Transverse colon (tissue), 4 donors: ENCODE results near the gene PTPRJ. TPM values are rescaled to one million over a fixed set of nuclear protein-coding genes. Genes with fewer than 3 reads are reported as not detected.

Experiments used
- DNase-seq: peaks from one replicate; pipeline ENCODE4 v3.0.0-alpha.2; 2019
- H3K27ac ChIP-seq, 4 donors: fragments of 200-600 bp; sonication (generic); 2 replicates each; pipeline ENCODE4 v1.5.1; 2016 to 2018; ENCODE audit warnings: inconsistent platforms in 4 of 4
- H3K27me3 ChIP-seq: fragments of 200-600 bp; sonication (generic); 2 replicates; pipeline ENCODE4 v1.5.1; 2017; ENCODE audit warnings: inconsistent platforms
- H3K36me3 ChIP-seq, 4 donors: fragments of 200-600 bp; sonication (generic); 2 replicates each; pipeline ENCODE4 v1.5.1; 2017 to 2019; ENCODE audit warnings: inconsistent platforms in 4 of 4
- H3K4me1 ChIP-seq, 4 donors: fragments of 200-600 bp; sonication (generic); 2 replicates each; pipeline ENCODE4 v1.5.1; 2017 to 2020; ENCODE audit warnings: inconsistent platforms in 4 of 4
- H3K4me3 ChIP-seq, 4 donors: fragments of 200-600 bp; sonication (generic); 1 replicate in 1 of 4; 2 replicates in 3 of 4; pipeline versions ENCODE4 v1.5.1 to v1.6.1; 2017 to 2019; ENCODE audit warnings: inconsistent platforms in 4 of 4
- H3K9me3 ChIP-seq, 2 donors: fragments of 200-600 bp; sonication (generic); 2 replicates each; pipeline ENCODE4 v1.5.1; 2017 to 2019; ENCODE audit warnings: inconsistent platforms in 2 of 2
- CTCF ChIP-seq, 5 experiments: fragments of 200-600 bp in 3 of 5; fragments of 450-650 bp in 2 of 5; sonication (generic) in 3 of 5; IDR thresholded peaks; 1 replicate in 2 of 5; 2 replicates in 3 of 5; pipeline ENCODE4 v1.5.1; 2016 to 2017; ENCODE audit warnings: antibody characterized with exemption in 5 of 5, inconsistent platforms in 3 of 5, mild to moderate bottlenecking in 2 of 5, moderate library complexity in 1 of 5
- EP300 ChIP-seq: sonication (generic); formaldehyde crosslinking; IDR thresholded peaks from one replicate; pipeline ENCODE4 v1.6.1; 2017; ENCODE audit warnings: antibody characterized with exemption, low read depth
- POLR2A ChIP-seq: fragments of 450-650 bp; IDR thresholded peaks from one replicate; pipeline ENCODE4 v1.6.1; 2016; ENCODE audit warnings: antibody characterized with exemption, mild to moderate bottlenecking, moderate library complexity
- POLR2AphosphoS5 ChIP-seq, 3 donors: sonication (generic); formaldehyde crosslinking; IDR thresholded peaks; one replicate each; pipeline ENCODE4 v1.6.1; 2016; ENCODE audit warnings: antibody characterized with exemption in 3 of 3
- WGBS, 2 donors: methylation state at CpG; one replicate each; pipeline ENCODE4 v1.1.5; 2018; ENCODE audit warnings: low coverage in 1 of 2; 5-methylcytosine and 5-hydroxymethylcytosine counted together
- in situ Hi-C, 4 donors: fragments of 200-750 bp; cut with MboI; loops; one replicate each; pipeline versions ENCODE4 v1.15.0 to v1.15.1; 2017; ENCODE audit warnings: low sequenced_read_pairs in 3 of 4, low pct_ligation_motif_present in 1 of 4, low pct_unique_long_range_greater_than_20kb in 1 of 4
- intact Hi-C: fragments of 100-400 bp; cut with DNase I; formaldehyde crosslinking; loops from one replicate; pipeline ENCODE4 v1.15.1; 2023; ENCODE audit warnings: low total_unique reads
- total RNA-seq, 4 donors: library from RNA; depleted of rRNA; stranded (reverse); fragments of >200 nt; gene quantifications; one replicate each; pipeline ENCODE4 v1.1.0, GENCODE V29; 2016

PTPRJ gene
- total RNA-seq, 4 donors from 2014 or later, result 25.3 to 40.8 (median 31.7) TPM

DNA sequence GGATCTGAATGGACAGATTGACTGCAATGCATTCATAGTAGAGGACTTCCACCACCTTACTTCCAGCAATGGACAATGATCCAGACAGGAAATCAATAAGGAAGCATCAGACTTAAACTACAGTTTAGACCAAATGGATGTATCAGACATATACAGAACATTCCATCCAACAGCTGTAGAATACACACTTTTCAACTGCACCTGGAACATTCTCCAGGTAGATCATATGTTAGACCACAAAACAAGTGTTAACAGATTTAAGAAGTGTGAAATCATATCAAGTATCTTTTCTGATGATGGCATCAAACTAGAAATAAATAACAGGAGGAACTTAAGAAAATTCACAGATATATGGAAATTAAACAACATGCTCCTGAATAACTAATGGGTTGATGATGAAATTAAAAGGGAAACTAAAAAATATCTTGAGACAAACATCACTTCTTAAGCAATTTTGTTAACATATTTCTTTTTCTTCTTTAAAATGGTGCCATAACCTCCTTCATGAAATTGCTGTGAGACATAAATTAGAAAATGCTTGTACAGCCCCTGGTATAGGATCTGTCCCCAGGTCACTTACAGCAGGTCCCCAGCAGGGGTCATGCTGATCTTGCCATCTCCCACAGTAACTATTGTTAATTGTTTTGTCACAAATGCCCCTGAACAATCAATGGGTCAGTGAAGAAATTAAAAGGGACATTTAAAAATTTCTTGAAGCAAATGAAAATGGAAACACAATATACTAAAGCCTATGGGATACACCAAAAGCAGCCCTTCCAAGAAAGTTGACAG lies 136.3 kb downstream of the PTPRJ start:
- TF ChIP-seq CTCF (IDR thresholded peaks at IDR 0.05) (peak; percentile 32 to 47 (median 39)), POLR2AphosphoS5 (IDR thresholded peaks at IDR 0.05) (no peak)
- DNase-seq, result no peak
- Histone ChIP-seq H3K27me3 (no peaks in the 10 kb centered on the region), H3K27ac (no peak overlapping the region), H3K9me3 (peaks cover 9 to 14% of the 10 kb centered on the region in 2 donors), H3K36me3 (peaks cover 0 to 9% (median 2%) of the 10 kb centered on the region in 4 donors), H3K4me1 (no peaks in the 10 kb centered on the region), H3K4me3 (no peak overlapping the region)
- in situ Hi-C loops, result no loop called here
- intact Hi-C loops, result no loop called here

GRCh38 chr11:48122246-48122645 lies 141.9 kb downstream of the PTPRJ start:
- no peak overlapping the region for H3K4me3 ChIP-seq
- H3K27me3 ChIP-seq, result no peaks in the 10 kb centered on the region
- DNase-seq, result no peak
- no peaks in the 10 kb centered on the region for H3K9me3 ChIP-seq
- H3K27ac ChIP-seq, result no peak overlapping the region
- peaks cover 0 to under 1% (median 0%) of the 10 kb centered on the region in 4 donors for H3K36me3 ChIP-seq
- intact Hi-C loops (no loop called here), in situ Hi-C loops (no loop called here)
- TF ChIP-seq CTCF (IDR thresholded peaks at IDR 0.05) (no peak), POLR2AphosphoS5 (IDR thresholded peaks at IDR 0.05) (no peak), EP300 (no peak), POLR2A (no peak)
- no peaks in the 10 kb centered on the region for H3K4me1 ChIP-seq
- 91 to 100% methylated on average over 1 to 7 of the region's 7 CpGs for WGBS, 2 donors

- Histone ChIP-seq H3K9me3 (no peaks in the 10 kb centered on the region), H3K27me3 (no peaks in the 10 kb centered on the region), H3K4me3 (no peak overlapping the region), H3K4me1 (no peaks in the 10 kb centered on the region), H3K27ac (no peak overlapping the region), H3K36me3 (peaks cover 0 to 4% (median 0%) of the 10 kb centered on the region in 4 donors)
- 96 to 98% methylated on average over 6 to 7 of the region's 7 CpGs for WGBS, 2 donors
- intact Hi-C loops (no loop called here), in situ Hi-C loops (no loop called here)
- no peak for DNase-seq
- TF ChIP-seq POLR2AphosphoS5 (IDR thresholded peaks at IDR 0.05) (no peak), POLR2A (no peak), CTCF (IDR thresholded peaks at IDR 0.05) (no peak), EP300 (no peak)
These were observed 142.3 kb downstream of the PTPRJ start for GRCh38 chr11:48122656-48123055.

DNA sequence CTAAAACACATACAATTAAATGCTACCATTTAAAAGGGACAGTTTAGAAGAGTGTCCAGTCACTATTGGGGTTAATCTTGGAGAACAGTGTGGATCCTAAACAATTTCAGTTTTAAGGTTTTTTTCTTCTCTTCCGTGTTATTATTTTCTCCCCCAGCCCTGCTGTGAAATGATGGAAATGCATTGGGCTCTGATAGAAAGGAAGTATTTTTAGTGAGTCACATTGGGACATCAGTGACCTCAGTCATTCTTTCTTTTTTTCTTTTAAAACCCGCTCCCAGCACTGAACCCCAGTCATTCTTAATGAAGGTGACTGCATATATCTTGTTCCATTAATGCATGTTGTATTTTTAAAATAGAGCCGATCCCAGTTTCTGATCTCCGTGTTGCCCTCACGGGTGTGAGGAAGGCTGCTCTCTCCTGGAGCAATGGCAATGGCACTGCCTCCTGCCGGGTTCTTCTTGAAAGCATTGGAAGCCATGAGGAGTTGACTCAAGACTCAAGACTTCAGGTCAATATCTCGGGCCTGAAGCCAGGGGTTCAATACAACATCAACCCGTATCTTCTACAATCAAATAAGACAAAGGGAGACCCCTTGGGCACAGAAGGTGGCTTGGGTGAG lies 143.0 kb downstream of the PTPRJ start:
- TF ChIP-seq POLR2AphosphoS5 (IDR thresholded peaks at IDR 0.05), result no peak
- no peak for TF ChIP-seq EP300
- no peak for TF ChIP-seq POLR2A
- no peak for TF ChIP-seq CTCF (IDR thresholded peaks at IDR 0.05)
- Histone ChIP-seq H3K27me3 (no peaks in the 10 kb centered on the region), H3K27ac (no peak overlapping the region), H3K4me1 (no peaks in the 10 kb centered on the region), H3K9me3 (no peaks in the 10 kb centered on the region), H3K4me3 (no peak overlapping the region), H3K36me3 (peaks cover 0 to 12% (median 0%) of the 10 kb centered on the region in 4 donors)
- DNase-seq, result no peak
- in situ Hi-C loops, result no loop called here
- 92% methylated on average over 7 to 8 of the region's 8 CpGs for WGBS, 2 donors
- intact Hi-C loops, result no loop called here
